MCF 10A (cell line): Measurements from ENCODE around the gene FBF1. TPM values are rescaled to one million over a fixed set of nuclear protein-coding genes. Genes with fewer than 3 reads are reported as not detected.

Source experiments
- BruUV-seq: library from RNA; stranded (reverse); fragments of 400-500 nt; replicated peaks from 2 replicates; lab custom pipeline; 2021; lab: Mats Ljungman, UMichigan
- CTCF ChIA-PET: fragments of 300-600 bp; sonication (Branson Sonifier 250); formaldehyde crosslinking; extraction: SDS; loops from one replicate; lab custom pipeline; 2021; ENCODE audit warnings: antibody characterized with exemption, inconsistent platforms; lab: Yijun Ruan, JAX
- POLR2A ChIA-PET: fragments of 300-600, 350-650 bp; sonication (Branson Sonifier 250); formaldehyde crosslinking; extraction: SDS; loops from one replicate; lab custom pipeline; 2020; ENCODE audit warnings: antibody characterized with exemption, inconsistent platforms; lab: Yijun Ruan, JAX
- DNase-seq: peaks from one replicate; pipeline ENCODE4 v3.0.0-alpha.2; 2018; ENCODE audit not compliant: unreplicated experiment
- H3K27ac Mint-ChIP-seq: one replicate; pipeline ENCODE4 v1.8.0; 2022; ENCODE audit warnings: mild to moderate bottlenecking, low read depth, mixed read lengths; ENCODE audit not compliant: unreplicated experiment
- H3K27me3 Mint-ChIP-seq: one replicate; pipeline ENCODE4 v1.8.0; 2022; ENCODE audit warnings: mixed read lengths; ENCODE audit not compliant: insufficient read depth, unreplicated experiment
- H3K36me3 Mint-ChIP-seq: one replicate; pipeline ENCODE4 v1.8.0; 2022; ENCODE audit warnings: mild to moderate bottlenecking, moderate library complexity, mixed read lengths; ENCODE audit not compliant: insufficient read depth, unreplicated experiment
- H3K4me1 Mint-ChIP-seq: one replicate; pipeline ENCODE4 v1.8.0; 2022; ENCODE audit warnings: mixed read lengths; ENCODE audit not compliant: insufficient read depth, unreplicated experiment
- H3K4me3 Mint-ChIP-seq: one replicate; pipeline ENCODE4 v1.8.0; 2022; ENCODE audit warnings: mild to moderate bottlenecking, moderate library complexity, mixed read lengths; ENCODE audit not compliant: unreplicated experiment
- H3K9me3 Mint-ChIP-seq: one replicate; pipeline ENCODE4 v1.8.0; 2022; ENCODE audit warnings: mixed read lengths; ENCODE audit not compliant: unreplicated experiment
- intact Hi-C: fragments of 100-400 bp; cut with micrococcal nuclease; formaldehyde crosslinking; loops from 2 replicates; pipeline ENCODE4 v1.14.1; 2022
- total RNA-seq: library from RNA; stranded (reverse); gene quantifications from 2 replicates; pipeline ENCODE4 v1.2.3, GENCODE V29; 2022
- TF ChIP-seq, protein P1 (sequence below): fragments of 200-600 bp; IDR thresholded peaks from one replicate; pipeline ENCODE4 v1.8.0; 2022; ENCODE audit warnings: antibody characterized with exemption, mild to moderate bottlenecking; ENCODE audit not compliant: unreplicated experiment

FBF1 gene
- total RNA-seq, 1 experiment from 2014 or later = 14.0 TPM

DNA sequence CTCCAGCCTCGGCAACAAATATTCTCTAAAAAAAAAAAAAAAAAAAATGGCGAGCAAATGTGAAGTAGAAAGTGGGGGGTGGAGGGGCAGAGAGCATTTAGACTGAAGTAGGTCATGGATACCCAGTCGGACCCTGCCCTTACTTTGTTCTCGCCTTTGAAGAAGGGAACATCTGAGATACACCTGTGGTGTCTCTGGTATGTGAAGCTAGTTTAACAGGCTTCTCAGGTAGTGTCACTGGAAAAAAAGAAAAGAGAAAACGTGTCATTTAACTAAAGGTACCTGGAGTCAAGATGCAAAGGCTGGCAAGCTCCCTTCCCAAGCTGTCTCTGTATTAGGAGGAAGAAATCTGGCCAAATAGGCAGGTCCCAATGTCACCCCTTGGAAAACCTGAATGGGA lies 8.0 kb downstream of the FBF1 start:
- TF ChIP-seq, protein P1, sequence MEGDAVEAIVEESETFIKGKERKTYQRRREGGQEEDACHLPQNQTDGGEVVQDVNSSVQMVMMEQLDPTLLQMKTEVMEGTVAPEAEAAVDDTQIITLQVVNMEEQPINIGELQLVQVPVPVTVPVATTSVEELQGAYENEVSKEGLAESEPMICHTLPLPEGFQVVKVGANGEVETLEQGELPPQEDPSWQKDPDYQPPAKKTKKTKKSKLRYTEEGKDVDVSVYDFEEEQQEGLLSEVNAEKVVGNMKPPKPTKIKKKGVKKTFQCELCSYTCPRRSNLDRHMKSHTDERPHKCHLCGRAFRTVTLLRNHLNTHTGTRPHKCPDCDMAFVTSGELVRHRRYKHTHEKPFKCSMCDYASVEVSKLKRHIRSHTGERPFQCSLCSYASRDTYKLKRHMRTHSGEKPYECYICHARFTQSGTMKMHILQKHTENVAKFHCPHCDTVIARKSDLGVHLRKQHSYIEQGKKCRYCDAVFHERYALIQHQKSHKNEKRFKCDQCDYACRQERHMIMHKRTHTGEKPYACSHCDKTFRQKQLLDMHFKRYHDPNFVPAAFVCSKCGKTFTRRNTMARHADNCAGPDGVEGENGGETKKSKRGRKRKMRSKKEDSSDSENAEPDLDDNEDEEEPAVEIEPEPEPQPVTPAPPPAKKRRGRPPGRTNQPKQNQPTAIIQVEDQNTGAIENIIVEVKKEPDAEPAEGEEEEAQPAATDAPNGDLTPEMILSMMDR = no peak
- ChIA-PET POLR2A (interaction anchor here (0.9 to 1.1 kb wide), 2 partner anchors 13 to 16 kb away, joined by 3 read pairs; no protein-coding TSS in a partner anchor), CTCF (interaction anchor here (1.3 kb wide), 1 partner anchor 411 kb away, joined by 3 read pairs; no protein-coding TSS in a partner anchor)
- BruUV-seq = no TSS peak
- H3K9me3 Mint-ChIP-seq = no peaks in the 10 kb centered on the region
- intact Hi-C loops = no loop called here
- no peaks in the 10 kb centered on the region for H3K36me3 Mint-ChIP-seq
- H3K4me1 Mint-ChIP-seq = no peaks in the 10 kb centered on the region
- no peak overlapping the region for H3K27ac Mint-ChIP-seq
- no peaks in the 10 kb centered on the region for H3K27me3 Mint-ChIP-seq
- H3K4me3 Mint-ChIP-seq = no peak overlapping the region
- no peak for DNase-seq

DNA sequence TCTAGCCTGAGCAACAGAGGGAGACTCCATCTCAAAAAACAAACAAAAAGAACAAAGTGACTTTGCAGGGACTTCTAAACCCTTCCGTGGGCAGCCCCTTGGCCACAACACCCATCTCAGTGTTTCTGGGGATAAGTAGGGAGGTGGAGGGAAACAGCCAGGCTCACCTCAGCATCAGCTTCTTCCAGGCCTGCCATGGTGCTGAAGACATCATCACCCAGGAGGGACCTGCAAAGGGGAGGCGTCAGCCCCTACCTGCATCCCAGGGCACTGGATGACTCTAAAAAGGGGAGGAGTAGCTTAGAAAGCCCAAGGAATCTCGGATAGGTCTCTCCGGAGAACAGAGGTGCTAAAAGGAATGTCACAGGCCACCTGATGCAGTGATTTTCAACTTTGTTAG lies 9.8 kb downstream of the FBF1 start:
- POLR2A ChIA-PET = interaction anchor here (0.9 kb wide), 1 partner anchor 10 kb away, joined by 3 read pairs; the partner anchor contains the start of gene FBF1
- H3K27me3 Mint-ChIP-seq = no peaks in the 10 kb centered on the region
- no TSS peak for BruUV-seq

GRCh38 chr17:75927286-75927922 lies 13.4 kb downstream of the FBF1 start:
- ChIA-PET CTCF (interaction anchor here (0.6 to 0.8 kb wide), 4 partner anchors 44 to 87 kb away, joined by 3 to 4 read pairs (median 4); no protein-coding TSS in a partner anchor), POLR2A (interaction anchor here (0.6 to 1.7 kb wide), 3 partner anchors 18 to 347 kb away, joined by 4 to 6 read pairs (median 5); partner anchors contain the start of gene MRPL38)
- no peak overlapping the region for H3K27ac Mint-ChIP-seq
- no peaks in the 10 kb centered on the region for H3K9me3 Mint-ChIP-seq
- intact Hi-C loops = no loop called here
- no peaks in the 10 kb centered on the region for H3K27me3 Mint-ChIP-seq
- no peaks in the 10 kb centered on the region for H3K4me1 Mint-ChIP-seq
- DNase-seq = peak; percentile 52
- no peaks in the 10 kb centered on the region for H3K36me3 Mint-ChIP-seq
- TF ChIP-seq, protein P1 = peak; percentile 43
- no TSS peak for BruUV-seq
- H3K4me3 Mint-ChIP-seq = no peak overlapping the region

More for the DNA sequence above, 9.8 kb downstream of the FBF1 start:
- H3K4me1 Mint-ChIP-seq = no peaks in the 10 kb centered on the region
- intact Hi-C loops = no loop called here
- H3K9me3 Mint-ChIP-seq = no peaks in the 10 kb centered on the region
- H3K36me3 Mint-ChIP-seq = no peaks in the 10 kb centered on the region
- no peak overlapping the region for H3K27ac Mint-ChIP-seq
- H3K4me3 Mint-ChIP-seq = no peak overlapping the region
- no peak for DNase-seq
- CTCF ChIA-PET = no interaction called here
- TF ChIP-seq, protein P1 = no peak

DNA sequence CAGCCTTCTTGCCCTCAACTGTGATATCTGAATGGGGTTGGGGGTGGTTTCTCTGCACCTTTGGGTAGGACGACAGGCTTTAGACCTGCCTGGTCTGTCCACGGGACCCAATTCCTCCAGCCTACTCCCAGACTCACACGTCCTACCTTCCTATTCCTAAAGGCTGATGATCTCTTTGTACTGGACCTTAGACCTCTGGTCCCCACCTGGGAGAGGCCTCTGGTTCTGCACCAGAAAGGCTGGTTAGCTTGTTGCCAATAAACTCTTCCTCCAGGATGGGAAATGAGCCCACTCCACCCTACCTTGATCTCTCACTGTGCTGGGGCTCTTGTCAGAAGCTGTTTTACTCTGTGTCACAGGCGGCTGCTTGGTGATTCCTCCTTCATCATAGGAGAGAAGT lies 14.4 kb downstream of the FBF1 start:
- Mint-ChIP-seq H3K36me3 (no peaks in the 10 kb centered on the region), H3K9me3 (no peaks in the 10 kb centered on the region), H3K27ac (no peak overlapping the region), H3K27me3 (no peaks in the 10 kb centered on the region), H3K4me1 (no peaks in the 10 kb centered on the region), H3K4me3 (no peak overlapping the region)
- ChIA-PET CTCF (interaction anchor here (0.7 kb wide), 2 partner anchors 353 to 456 kb away, joined by 3 read pairs; no protein-coding TSS in a partner anchor), POLR2A (interaction anchor here (1.4 to 1.7 kb wide), 2 partner anchors 14 to 17 kb away, joined by 4 to 5 read pairs; partner anchors contain the start of gene FBF1)
- no peak for DNase-seq
- TF ChIP-seq, protein P1 = no peak
- BruUV-seq = no TSS peak
- intact Hi-C loops = no loop called here
